NCI-H82 (cell line): Measurements from ENCODE around the gene CRACR2A.

Experiments used
- DNase-seq: peaks from one replicate; lab custom pipeline; 2025; lab: John Stamatoyannopoulos, UW

The CRACR2A gene

GRCh38 chr12:3646561-3647241 lies 106.2 kb downstream of the CRACR2A start:
- DNase-seq: peak; percentile 38

GRCh38 chr12:3645091-3645490 lies 107.8 kb downstream of the CRACR2A start:
- DNase-seq: no peak

GRCh38 chr12:3644104-3644503 lies 108.8 kb downstream of the CRACR2A start:
- DNase-seq: peak; percentile 28

- DNase-seq: no peak
Measured at GRCh38 chr12:3641428-3642018, 111.4 kb downstream of the CRACR2A start.

GRCh38 chr12:3636328-3636727 lies 116.6 kb downstream of the CRACR2A start:
- peak; percentile 77 for DNase-seq

GRCh38 chr12:3634348-3634747 lies 118.6 kb downstream of the CRACR2A start:
- no peak for DNase-seq

GRCh38 chr12:3633396-3633795 lies 119.5 kb downstream of the CRACR2A start:
- DNase-seq: peak; percentile 83

- peak; percentile 99 for DNase-seq
Measured at GRCh38 chr12:3632754-3633153, 120.2 kb downstream of the CRACR2A start.

- peak; percentile 32 for DNase-seq
Measured at GRCh38 chr12:3632256-3632655, 120.7 kb downstream of the CRACR2A start.

GRCh38 chr12:3631759-3632158 lies 121.2 kb downstream of the CRACR2A start:
- peak; percentile 65 for DNase-seq

- no peak for DNase-seq
Measured at GRCh38 chr12:3631272-3631637, 121.7 kb downstream of the CRACR2A start.

GRCh38 chr12:3630621-3631271 lies 122.2 kb downstream of the CRACR2A start:
- DNase-seq: peak; percentile 53

GRCh38 chr12:3630111-3630510 lies 122.8 kb downstream of the CRACR2A start:
- no peak for DNase-seq

GRCh38 chr12:3629057-3629830 lies 123.7 kb downstream of the CRACR2A start:
- peak; percentile 39 for DNase-seq

- DNase-seq: no peak
Measured at GRCh38 chr12:3628629-3629028, 124.3 kb downstream of the CRACR2A start.

GRCh38 chr12:3627336-3627735 lies 125.6 kb downstream of the CRACR2A start:
- DNase-seq: no peak

- no peak for DNase-seq
Measured at GRCh38 chr12:3624273-3624672, 128.6 kb downstream of the CRACR2A start.

- no peak for DNase-seq
Measured at GRCh38 chr12:3622822-3623690, 129.9 kb downstream of the CRACR2A start.

GRCh38 chr12:3622021-3622821 lies 130.7 kb downstream of the CRACR2A start:
- no peak for DNase-seq

GRCh38 chr12:3620856-3621255 lies 132.1 kb downstream of the CRACR2A start:
- no peak for DNase-seq

GRCh38 chr12:3617565-3617964 lies 135.3 kb downstream of the CRACR2A start:
- no peak for DNase-seq
